Sigmoid colon (tissue), 4 donors: Measurements from ENCODE around the gene GARNL3.
A peak's percentile ranks its signal among the peaks of the same experiment; 100 is the strongest.

Experiments
- POLR2A ChIP-seq, 2 donors: fragments of 450-650 bp; IDR thresholded peaks; one replicate each; pipeline ENCODE4 v1.6.1; 2016; ENCODE audit warnings: antibody characterized with exemption in 2 of 2, mild to moderate bottlenecking in 2 of 2, moderate library complexity in 2 of 2
- POLR2AphosphoS5 ChIP-seq, 4 donors: sonication (generic); formaldehyde crosslinking; IDR thresholded peaks; one replicate each; pipeline ENCODE4 v1.6.1; 2017; ENCODE audit warnings: antibody characterized with exemption in 4 of 4
- TF ChIP-seq, protein P1 (sequence below), 4 experiments: fragments of 450-650 bp in 3 of 4; fragments of 200-600 bp in 1 of 4; IDR thresholded peaks; one replicate each; pipeline ENCODE4 v1.5.1; 2016 to 2019; ENCODE audit warnings: antibody characterized with exemption in 4 of 4, mild to moderate bottlenecking in 3 of 4, moderate library complexity in 2 of 4

DNA sequence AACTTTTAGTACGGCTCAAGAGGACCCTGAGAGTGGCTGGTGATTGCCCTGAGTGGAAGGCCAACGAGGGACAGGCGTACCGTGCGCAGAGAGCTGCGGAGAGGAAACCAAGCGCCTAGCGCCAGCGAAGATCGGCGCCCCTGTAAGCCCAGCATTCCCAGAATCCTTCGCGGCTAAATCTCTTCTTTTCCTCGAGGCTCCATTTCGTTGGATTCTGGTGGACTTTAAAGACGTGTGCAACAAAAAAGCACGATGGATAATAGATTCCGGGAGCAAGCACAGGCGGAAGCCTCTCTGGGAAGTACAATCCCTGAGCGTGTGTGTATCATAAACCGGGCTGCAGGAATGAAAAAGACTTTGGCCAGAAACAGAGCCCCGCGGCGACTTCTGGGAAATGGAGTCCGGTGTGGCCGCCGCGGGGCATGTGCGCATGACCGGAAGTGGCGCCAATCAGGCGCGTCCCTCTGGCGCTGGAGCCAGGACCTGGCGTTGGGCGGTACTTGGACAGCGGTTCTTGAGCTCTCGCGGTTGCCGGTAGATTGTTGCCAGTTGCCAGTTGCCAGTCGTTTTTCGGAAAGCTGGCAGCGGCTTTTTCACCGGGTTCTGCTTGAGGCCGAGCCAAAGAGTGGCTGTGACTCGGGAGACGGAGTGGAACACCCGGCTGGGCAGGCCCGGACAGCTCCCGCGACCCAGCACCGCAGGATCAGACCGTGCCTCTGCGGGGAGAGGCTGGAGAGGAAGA is 159.5 kb downstream of the GARNL3 start, which contains the start of gene ZNF79:
- TF ChIP-seq POLR2A (IDR thresholded peaks at IDR 0.05) (peak; percentile 28 to 69), POLR2AphosphoS5 (IDR thresholded peaks at IDR 0.05) (peak; percentile 87 to 95 (median 88))
- TF ChIP-seq, protein P1, sequence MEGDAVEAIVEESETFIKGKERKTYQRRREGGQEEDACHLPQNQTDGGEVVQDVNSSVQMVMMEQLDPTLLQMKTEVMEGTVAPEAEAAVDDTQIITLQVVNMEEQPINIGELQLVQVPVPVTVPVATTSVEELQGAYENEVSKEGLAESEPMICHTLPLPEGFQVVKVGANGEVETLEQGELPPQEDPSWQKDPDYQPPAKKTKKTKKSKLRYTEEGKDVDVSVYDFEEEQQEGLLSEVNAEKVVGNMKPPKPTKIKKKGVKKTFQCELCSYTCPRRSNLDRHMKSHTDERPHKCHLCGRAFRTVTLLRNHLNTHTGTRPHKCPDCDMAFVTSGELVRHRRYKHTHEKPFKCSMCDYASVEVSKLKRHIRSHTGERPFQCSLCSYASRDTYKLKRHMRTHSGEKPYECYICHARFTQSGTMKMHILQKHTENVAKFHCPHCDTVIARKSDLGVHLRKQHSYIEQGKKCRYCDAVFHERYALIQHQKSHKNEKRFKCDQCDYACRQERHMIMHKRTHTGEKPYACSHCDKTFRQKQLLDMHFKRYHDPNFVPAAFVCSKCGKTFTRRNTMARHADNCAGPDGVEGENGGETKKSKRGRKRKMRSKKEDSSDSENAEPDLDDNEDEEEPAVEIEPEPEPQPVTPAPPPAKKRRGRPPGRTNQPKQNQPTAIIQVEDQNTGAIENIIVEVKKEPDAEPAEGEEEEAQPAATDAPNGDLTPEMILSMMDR (IDR thresholded peaks at IDR 0.05) = no peak
